ENCODE measurements around the gene ADCY9.

- no peak for TF ChIP-seq POLR2A (IDR thresholded peaks at IDR 0.05)
- no peak for TF ChIP-seq CTCF (IDR thresholded peaks at IDR 0.05)
These were observed 203.3 kb downstream of the ADCY9 start for GRCh38 chr16:3912897-3913296.

Data from lower leg skin (tissue), 3 donors.